22Rv1 (cell line): ENCODE measurements around the gene SLC7A1.

Experiments used
- CTCF ChIP-seq: fragments of 450-650 bp; IDR thresholded peaks from 2 replicates; pipeline ENCODE4 v1.5.1; 2017; ENCODE audit warnings: mild to moderate bottlenecking
- ZFX ChIP-seq: fragments of 450-650 bp; IDR thresholded peaks from 2 replicates; pipeline ENCODE4 v1.6.1; 2017; ENCODE audit warnings: antibody characterized with exemption, borderline replicate concordance

DNA sequence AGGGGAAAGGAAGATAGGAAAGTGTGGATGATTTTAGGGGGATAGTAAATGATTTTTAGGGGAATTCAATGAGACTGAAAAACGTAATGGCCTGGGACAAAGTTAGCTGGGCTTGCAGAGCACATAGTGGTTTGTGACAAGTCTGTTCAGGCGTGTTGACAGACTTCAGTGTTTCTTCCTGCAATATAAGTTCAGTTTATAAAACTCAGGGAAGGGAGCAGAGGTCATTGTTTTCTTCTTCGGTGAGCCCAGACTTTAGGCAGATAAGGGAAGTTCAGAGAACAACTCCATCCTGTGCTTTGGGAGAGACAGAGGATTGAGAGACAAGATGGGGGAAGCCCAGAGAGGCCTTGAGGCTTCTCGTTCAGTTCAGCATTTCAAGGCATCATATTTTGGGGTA lies 45.2 kb upstream of the SLC7A1 start:
- no peak for TF ChIP-seq CTCF
- TF ChIP-seq ZFX, result no peak
